ENCODE measurements around the gene ADGRF5.

ADGRF5 gene

DNA sequence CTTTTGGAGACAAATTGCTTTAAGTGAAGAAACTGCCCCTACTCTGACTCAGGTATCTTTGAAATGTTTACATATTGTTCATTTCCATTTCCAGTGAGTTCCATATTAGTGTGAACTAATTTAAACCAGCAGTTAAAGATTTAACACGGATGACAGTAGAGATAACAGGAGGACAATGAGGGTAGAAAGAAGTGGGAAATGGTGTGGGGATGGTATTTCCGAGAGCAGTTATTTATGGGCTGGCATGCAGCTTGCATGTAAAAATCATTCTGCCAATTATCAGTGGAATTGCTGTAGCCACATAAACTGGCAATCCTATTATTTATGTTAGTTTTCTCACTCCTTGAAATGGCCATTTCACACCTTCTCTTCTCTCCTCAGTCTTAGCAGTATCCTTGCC is 8.6 kb upstream of the ADGRF5 start:
- DNase-seq (ENCODE audit: low read depth), result no peak

DNA sequence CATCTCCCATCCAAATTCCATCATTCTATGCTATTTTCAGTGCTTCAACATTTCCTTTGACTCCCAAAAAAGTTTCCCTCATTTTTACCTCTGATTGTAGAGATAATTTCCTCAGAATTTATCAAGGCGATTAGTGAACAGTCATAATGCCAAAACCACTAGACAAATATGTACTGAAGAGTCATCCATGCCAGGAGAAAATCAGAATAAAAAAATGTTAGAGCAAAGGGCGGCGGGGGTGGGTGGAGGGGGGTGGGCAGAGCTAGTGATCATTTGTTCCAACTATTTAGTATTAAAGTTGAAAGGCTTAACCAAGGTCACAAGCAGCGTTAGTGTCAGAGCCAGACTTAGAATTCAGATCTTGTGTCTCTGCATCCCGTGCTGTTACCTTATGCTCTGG is 5.3 kb upstream of the ADGRF5 start:
- DNase-seq (ENCODE audit: low read depth), result no peak

DNA sequence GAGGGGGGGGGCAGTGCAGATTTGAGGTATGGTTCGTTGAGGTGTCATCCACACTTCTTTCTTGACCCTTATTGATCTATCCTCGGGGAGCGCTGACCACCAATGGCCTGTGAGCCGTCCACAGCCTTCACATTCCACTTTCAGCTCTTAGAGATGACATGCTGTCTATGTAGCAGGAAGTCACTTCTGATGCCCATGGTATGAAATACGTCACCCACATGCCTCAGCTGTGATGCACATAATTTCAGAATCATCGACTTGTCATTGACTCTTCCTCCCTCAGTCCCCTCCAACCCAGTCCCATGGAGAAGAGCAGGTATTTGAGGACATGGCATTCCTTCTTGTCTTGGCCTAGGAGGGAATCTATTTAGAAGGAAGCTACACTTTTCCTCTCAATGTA is 4.7 kb upstream of the ADGRF5 start:
- DNase-seq (ENCODE audit: low read depth), result no peak

DNA sequence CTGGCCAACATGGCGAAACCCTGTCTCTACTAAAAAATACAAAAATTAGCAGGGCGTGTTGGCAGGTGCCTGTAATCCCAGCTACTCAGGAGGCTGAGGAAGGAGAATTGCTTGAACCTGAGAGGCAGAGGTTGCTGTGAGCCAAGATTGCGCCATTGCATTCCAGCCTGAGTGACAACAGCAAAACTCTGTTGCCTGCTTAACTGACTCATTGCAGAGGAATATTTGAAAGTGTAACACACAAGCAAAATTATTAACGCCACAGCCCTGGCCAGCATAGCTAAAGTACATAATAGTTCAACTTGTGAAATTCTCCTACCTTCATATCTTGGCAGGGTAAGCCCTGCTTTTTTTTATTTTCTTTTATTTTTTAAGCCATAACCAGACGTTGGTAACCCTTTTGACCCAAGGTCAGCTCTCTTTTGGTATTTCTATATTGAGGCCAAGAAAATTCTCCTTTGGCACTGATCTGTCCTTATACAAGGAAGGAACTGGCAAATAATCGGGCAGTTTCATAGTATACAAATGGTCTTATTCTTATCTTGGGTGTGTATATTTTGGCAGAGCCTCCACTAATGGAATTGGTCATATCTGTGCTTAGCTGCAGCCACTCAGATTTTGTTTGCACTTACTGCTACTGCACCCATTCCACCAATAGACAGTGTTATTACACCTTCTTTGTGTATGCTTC is 4.0 kb upstream of the ADGRF5 start:
- no peak for DNase-seq (ENCODE audit: low read depth)

DNA sequence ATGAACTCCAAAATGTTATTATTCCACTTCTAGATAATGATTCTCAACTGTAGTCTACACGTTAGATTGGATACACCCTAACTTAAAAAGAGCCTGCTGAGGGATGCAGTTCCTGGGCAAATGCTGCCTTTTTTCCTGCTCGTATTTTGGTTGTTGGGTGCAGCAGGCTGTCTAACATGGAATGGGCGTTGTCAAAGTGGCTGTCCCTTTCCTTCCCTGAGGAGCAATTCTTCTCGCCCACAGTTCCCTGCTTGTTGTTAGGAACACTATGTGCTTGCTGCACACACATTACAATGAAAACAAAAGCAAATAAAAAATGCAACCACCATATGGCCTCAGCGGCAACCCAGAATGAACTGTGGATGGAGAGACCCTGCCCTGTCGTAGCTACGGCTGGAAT is 1.7 kb upstream of the ADGRF5 start:
- no peak for DNase-seq (ENCODE audit: low read depth)

DNA sequence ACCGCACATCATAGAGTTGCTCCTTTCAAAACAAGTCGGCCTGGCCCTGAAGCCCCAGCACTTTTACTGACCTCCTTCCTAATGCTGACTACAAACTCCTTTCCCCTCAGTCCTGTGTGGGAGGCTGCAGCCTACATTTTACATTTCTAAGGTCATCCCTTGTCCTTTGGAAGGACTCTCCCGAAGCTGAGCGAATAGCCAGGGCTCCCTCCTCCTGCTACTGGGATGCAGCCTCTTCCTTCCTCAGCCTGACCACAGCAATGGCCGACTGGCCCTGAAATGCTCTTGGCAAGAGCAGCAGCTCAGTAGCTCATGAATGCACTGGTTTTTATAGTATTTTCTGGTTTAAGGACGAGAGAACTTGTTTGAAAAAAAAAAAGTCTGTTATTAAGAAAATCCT is 679 bp downstream of the ADGRF5 start:
- DNase-seq (ENCODE audit: low read depth), result no peak

DNA sequence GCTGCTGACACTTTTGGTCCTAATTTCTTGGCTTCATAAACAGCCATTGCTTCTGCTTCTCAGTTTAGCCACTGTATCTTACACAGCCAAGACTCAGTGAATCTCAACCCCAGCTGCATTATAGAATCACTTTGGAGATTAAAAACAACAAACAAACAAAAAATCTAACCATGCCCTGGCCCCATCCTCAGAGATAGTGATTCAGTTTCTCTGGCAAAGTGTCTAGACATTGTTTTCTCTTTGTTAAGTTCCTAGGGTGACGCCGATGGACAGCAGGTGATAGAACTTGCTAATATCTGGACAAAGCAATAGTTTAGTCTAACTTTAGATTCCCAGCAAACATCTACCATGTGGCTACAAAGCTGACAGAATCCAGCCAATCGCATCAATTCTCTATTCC is 2.9 kb downstream of the ADGRF5 start:
- no peak for DNase-seq (ENCODE audit: low read depth)

DNA sequence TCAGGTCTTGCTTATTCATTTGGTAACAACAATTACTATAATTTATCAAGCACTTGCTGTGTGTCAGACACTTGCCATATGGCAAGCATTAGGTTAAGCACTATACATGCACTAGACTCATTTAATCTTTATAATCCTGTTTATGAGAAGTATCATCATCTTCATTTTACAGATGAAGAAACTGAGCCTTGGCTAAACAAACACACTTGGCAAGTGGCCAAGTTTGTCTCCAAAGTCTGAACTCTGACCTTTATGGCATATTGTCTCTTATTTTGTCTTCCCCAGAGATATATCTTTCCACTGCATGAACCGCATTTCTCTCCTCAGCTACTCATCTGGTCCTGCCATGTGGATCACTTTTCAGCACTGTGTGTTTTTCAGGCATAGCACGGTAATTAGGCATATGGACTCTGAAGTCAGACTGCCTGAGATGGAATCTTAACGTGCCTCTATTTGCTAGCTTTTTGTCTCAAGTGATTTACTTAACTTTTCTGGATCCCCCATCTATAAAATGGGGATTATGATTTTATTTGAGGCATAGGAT is 4.7 kb downstream of the ADGRF5 start:
- no peak for DNase-seq (ENCODE audit: low read depth)

DNA sequence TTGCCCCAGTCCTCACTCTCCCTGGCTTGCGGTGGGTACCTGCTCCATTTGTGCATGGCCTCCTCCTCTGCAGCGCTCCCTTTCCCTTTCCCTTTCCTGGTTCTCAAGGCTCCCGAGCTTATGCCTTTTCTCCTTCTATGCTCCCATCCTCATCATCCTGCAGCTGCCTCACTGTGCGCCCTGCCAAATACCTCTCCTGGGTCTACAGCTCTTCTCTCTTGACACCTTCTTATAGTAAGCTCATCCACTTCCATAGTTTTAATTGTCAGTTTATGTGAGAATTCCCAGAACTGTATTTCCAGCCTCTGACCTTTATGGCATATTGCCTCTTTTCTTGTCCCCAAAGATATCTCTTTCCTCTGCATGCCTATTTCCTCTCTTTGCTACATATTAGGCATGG is 5.9 kb downstream of the ADGRF5 start:
- DNase-seq (ENCODE audit: low read depth), result no peak

DNA sequence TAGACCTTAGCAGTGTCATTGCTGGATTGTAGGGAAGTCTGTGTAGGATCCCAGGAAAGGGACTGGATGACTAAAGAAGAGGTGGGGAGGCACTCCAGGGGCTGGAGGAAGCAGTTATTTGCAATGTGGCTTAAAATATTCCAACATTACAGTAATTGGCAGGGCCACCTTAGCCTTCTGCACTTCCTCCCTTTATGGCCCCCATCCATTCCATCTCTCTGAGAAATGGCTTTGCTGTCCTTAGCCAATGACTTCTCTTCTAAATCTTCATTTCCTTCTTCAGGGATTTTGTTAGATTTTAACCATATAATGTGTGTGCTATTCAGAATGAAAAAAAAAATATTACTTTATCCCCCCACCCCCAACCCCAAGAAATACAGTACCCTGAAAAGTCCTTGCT is 6.4 kb downstream of the ADGRF5 start:
- DNase-seq (ENCODE audit: low read depth), result no peak

DNA sequence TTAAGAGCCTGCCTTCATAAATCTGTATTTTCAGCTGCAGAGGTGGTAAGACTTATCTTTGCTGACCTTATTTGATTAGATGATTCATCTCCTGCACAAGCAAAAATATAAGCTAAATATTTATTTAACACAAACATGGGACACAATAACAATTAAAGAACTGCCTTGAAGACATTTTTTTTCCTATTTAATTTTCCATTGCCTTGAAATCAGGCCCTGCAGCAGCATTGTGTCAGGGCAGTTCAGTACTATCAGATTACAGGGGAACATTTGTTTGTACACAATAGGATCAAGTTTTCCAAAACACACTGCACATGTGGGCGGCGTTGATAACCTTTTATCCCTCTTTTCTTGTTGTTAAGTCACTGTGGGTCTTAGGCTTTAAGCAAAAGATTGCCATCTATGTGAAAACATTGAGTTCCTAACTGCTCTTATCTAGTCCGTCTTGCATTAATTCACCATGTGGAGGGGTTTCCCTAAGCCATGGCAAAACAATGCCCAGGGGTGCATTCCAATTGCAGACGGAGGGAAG is 7.4 kb downstream of the ADGRF5 start:
- DNase-seq (ENCODE audit: low read depth), result no peak

DNA sequence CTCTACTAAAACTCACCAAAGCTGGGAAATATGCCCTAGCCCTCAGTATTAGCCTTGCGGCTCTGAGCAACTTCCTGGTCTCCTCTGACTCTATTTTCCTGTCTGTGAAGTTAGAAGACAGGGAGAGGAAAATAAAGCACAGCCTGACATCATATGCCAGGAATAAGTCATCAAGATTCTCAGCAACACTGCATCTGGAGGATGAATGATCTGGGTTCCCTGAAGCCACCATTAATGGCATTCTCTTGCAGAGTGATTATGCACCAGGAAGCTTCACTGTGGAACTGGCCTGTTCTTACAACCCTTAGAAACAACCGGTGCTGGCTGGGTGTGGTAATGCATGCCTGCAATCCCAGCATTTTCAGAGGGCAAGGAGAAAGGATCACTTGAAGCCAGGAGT is 12.4 kb downstream of the ADGRF5 start:
- DNase-seq (ENCODE audit: low read depth), result no peak

DNA sequence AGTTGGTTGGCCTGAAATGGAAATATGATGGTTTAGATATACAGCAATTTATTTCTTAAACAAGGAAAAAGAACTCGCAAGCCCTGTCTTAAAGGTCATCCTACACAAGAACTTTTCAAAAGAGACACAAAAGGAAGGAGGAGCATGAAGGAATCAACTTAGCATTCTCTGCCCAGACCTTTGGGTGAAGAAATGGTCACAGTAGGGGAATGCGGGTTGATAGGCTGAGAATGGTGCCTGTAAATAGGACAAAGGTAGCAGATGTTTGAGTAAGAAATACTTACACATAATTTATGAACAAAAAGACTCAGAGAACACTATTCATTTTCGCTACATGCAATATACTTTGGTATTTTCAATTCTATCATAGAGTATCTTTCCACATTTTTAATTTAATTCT is 15.0 kb downstream of the ADGRF5 start:
- DNase-seq (ENCODE audit: low read depth), result no peak

DNA sequence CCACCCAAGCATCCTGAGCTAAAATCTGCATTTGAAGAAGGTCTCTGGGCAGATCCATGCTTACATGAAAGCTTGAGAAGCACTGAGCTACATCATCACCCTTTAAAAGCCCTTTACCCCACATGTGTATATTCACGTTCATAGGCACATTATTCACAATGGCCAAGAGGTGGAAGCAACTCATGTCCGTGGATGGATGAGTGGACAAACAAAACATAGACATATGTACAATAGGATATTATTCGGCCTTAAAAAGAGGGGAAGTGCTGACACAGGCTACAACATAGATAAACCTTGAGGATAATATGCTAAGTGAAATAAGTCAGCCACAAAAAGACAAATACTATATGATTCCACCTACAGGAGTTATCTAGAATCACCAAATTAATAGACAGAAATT is 17.6 kb downstream of the ADGRF5 start:
- DNase-seq (ENCODE audit: low read depth), result no peak

DNA sequence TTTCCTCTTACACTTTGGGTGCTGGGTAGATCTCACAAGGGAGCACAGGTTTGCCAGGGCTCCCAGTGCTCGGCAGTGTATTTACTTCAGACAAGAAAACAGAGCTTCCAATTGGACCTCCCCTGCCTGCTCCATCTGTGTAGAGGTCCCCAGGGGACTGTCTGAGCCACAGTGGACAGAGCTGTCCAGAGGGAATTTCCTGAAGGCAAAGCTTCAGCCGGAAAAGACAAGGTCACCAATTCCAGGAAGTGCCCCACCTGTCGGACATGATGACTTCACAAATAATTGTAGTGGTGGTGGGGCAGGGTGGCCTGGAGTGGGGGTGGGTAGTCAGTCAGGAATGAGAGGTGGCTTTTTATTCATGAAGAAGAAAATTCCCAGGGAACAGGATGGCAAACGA is 18.6 kb downstream of the ADGRF5 start:
- DNase-seq (ENCODE audit: low read depth), result no peak

DNA sequence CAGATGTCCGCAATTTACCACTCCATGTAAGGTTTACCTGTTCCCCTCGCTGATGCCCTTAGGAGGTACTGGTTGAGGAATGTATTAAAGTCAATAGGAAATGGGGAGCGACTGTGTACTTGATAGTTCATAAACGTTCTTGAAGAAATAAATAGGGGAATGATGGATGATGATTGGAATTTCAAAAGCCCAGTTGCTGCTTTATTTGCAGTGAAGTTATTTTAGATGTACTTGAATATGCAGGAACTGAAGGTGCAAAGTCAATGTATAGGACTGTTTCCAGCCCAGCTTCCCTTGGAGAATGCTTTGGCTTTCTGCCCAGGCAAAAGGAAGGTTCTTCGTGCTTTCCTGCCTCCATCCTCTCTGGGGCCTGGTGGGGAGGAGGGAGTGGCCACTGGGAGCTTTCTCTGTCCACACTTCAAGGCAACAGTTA is 19.8 kb downstream of the ADGRF5 start:
- no peak for DNase-seq (ENCODE audit: low read depth)

DNA sequence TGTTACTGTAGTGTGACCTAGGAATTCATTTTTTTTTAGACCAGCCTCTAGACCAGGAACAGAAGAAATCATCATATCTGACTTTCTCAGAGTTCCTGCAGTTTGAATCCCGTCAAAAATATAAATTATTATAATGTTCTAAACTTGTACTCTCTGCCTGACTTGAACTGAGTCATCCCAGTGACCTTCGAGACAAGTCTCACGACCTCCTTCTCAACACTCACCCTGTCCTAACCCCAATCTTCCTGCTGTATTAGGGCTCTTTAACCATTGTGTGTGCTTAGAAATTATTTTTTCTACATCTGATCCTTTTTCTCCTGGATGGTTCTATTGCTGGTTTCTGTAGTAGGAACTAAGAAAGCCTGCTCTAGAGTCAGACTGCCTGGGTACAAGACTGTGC is 21.5 kb downstream of the ADGRF5 start:
- no peak for DNase-seq (ENCODE audit: low read depth)

DNA sequence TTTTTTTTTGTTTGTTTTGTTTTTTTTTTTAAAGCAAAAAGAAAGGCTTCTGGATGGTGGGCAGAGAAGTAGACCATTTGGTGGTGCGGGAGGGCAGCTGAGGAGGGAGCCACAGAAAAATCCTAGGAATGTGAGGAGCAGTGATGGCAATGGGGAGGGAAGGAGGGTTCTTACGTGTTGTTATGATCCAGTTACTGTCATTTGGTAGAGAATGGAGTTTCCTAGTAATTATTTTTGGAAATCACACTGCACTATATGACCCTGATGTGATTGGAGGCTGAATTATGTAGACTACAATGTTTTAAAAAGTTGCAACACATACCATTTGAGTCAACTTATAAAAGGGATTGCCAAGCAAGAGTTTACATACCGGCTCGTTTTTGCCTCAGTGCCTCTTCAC is 22.1 kb downstream of the ADGRF5 start:
- DNase-seq (ENCODE audit: low read depth), result no peak

DNA sequence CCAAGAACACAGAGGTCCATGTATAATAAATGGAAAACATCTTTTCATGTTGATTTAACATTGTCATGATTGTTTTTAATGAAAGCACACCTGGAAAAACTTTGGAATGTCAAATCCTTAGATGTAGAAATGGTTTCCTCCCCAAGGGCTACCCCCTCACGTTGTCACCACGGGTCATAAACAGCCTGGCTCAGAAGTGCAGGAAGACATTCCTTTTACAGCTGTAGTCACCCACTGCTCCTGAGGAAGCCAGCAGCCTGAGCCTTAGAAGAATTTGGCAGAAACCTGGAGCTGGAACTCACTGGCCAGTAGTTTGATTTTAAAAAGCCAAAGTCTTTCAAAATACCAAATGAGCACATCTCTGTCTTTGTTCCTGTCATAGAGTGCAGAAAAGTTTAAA is 23.7 kb downstream of the ADGRF5 start:
- DNase-seq (ENCODE audit: low read depth), result no peak

DNA sequence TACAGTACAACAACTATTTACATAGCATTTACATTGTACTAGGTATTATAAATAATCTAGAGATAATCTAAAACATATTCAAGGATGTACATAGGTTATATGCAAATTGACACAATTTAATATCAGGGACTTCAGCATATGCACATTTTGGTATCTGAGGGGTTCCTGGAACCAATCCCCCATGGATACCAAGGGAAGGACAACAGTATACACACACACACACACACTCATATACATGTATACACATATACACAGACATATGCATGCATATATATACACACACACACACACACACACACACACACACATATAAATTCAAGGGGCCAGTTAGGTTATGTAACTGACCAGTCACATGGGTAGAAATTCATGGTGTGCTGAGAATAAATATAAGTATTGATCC is 24.9 kb downstream of the ADGRF5 start:
- DNase-seq (ENCODE audit: low read depth), result no peak

DNA sequence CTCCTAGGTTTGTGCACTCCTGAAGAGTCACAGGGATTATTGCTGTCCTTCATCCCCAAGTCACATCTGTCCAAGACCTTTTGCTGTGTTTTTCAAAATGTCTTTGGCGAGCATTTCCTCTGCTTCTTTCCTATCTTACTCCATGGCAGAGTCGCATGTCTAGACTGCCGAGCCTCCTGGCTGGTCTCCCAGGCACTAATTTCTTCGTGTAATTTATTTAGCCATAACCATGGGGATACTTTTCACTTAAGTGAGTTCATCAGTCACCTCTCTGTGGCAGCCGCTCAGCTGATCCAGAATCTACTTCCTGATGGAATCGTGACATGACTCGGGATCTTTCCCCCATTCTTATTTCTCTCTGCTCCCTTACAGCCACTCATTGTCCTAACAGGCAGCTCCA is 25.8 kb downstream of the ADGRF5 start:
- DNase-seq (ENCODE audit: low read depth), result no peak

DNA sequence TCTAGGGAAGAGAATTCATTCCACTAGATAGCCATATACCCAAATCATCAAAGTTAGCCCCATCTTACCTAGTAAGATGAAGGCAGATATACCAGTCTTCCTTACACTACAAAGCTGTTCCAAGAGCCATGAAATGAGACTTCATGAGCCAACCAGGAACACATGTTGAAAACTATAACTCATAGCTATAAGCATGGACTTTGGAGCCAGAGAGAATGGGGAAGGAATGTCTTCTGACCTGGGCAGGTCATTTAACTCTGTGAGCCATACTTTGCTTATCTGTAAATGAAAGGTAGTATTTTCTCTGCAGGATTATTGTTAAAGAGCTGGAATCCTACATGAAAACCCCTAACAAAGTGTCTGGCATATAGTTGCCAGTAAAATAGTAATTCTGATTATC is 27.3 kb downstream of the ADGRF5 start:
- DNase-seq (ENCODE audit: low read depth), result no peak

DNA sequence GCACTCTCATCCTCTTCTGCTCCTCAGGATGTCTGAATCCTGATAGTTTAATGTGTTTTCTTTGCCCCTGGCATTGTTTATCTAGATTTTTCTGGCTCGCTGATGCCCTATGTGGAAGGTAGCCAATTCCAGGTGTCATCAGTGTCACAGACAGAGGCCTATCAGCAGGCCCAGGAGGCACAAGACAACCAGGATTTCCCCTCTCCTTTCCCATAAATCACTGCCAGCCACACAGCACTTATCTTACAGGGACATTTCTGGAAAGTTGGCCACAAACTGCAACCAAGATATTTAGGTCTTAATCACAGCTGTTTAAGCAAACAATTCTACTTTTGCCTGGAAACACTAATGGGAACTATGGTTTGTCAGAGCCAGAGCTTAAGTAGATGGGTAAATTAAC is 28.1 kb downstream of the ADGRF5 start:
- no peak for DNase-seq (ENCODE audit: low read depth)

DNA sequence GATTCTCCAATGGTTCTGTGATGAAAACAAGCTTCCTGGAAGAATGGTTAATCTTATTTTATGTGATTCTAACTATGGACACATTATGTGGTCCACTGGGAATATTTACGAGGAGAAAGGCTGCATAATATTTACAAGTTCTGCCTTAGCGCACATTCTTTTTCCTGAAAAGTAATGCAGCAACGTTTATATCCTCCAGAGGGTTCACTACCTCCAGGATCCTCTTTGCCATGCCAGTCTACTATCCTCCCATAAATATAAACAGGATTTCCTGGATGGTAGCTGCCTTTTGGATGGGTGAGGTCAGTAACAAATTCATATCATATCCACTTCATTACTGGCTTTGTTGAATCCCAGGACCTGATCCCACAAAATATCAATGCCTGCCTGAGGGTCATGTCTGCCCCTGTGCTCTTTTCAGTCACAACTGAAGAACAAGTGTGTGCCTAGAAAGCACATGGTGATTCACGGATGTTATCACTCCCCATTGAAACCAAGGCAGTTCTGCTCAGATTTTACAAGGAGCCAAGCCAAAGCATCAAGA is 30.4 kb downstream of the ADGRF5 start:
- DNase-seq (ENCODE audit: low read depth), result no peak

All from non-pigmented ciliary epithelial cell (primary cell).